ENCODE measurements around the gene NFIX. TPM values are rescaled to one million over a fixed set of nuclear protein-coding genes. Genes with fewer than 3 reads are reported as not detected.

NFIX gene
- total RNA-seq, 1 experiment from 2014 or later: 144 TPM

- Histone ChIP-seq H3K4me1 (ENCODE audit: control insufficient read depth, insufficient read depth, low read length) (peaks cover 88% of the 10 kb centered on the region), H3K27ac (ENCODE audit: low read length) (peak overlapping the region; percentile 99), H3K4me3 (ENCODE audit: low read depth in 2 of 2, low read length in 2 of 2) (no peak overlapping the region), H3K27me3 (ENCODE audit: control insufficient read depth, insufficient read depth, low read length) (no peaks in the 10 kb centered on the region), H3K9me3 (ENCODE audit: control insufficient read depth, insufficient read depth, low read depth, low read length) (no peaks in the 10 kb centered on the region), H3K36me3 (ENCODE audit: control insufficient read depth, insufficient read depth, low read length) (no peaks in the 10 kb centered on the region)
- intact Hi-C loops (cut with micrococcal nuclease; ENCODE audit: unreplicated experiment): no loop called here
- ChIA-PET POLR2A (no interaction called here), CTCF (interaction anchor here (0.5 to 0.6 kb wide), 2 partner anchors 27 to 1497 kb away, joined by 3 read pairs; no protein-coding TSS in a partner anchor)
- TF ChIP-seq TCF7L2 (IDR thresholded peaks at IDR 0.05; ENCODE audit: low read depth, low read length) (no peak), CTCF (IDR thresholded peaks at IDR 0.05) (no peak), POLR2AphosphoS5 (IDR thresholded peaks at IDR 0.05; ENCODE audit: low read depth, low read length) (no peak), SIN3A (IDR thresholded peaks at IDR 0.05; ENCODE audit: borderline replicate concordance, insufficient read depth, low read depth, low read length) (no peak), REST (IDR thresholded peaks at IDR 0.05; ENCODE audit: insufficient read depth in 1 of 2, low read depth in 2 of 2, low read length in 1 of 2) (no peak)
- in situ Hi-C loops (cut with HindIII; ENCODE audit: low pct_unique_long_range_greater_than_20kb, low sequenced_read_pairs): no loop called here
- DNase-seq (ENCODE audit: low read depth, low spot score): no peak
- no peak for ATAC-seq
- BruUV-seq (replicated peaks): no TSS peak
Observed at GRCh38 chr19:13053238-13053637, 58.0 kb downstream of the NFIX start.

- intact Hi-C loops (cut with micrococcal nuclease; ENCODE audit: unreplicated experiment) (no loop called here), in situ Hi-C loops (cut with HindIII; ENCODE audit: low pct_unique_long_range_greater_than_20kb, low sequenced_read_pairs) (no loop called here)
- ChIA-PET POLR2A (no interaction called here), CTCF (interaction anchor here (0.5 to 1.2 kb wide), 4 partner anchors 28 to 1496 kb away, joined by 3 to 5 read pairs (median 3); no protein-coding TSS in a partner anchor)
- peak; percentile 74 for ATAC-seq
- peak overlapping the region in 1 of 2 experiments; percentile 20; a peak in 1 of 4 replicates for H3K4me3 ChIP-seq (ENCODE audit: low read depth in 2 of 2, low read length in 2 of 2)
- no TSS peak for BruUV-seq (replicated peaks)
- peak; percentile 38 for DNase-seq (ENCODE audit: low read depth, low spot score)
- no peaks in the 10 kb centered on the region for H3K36me3 ChIP-seq (ENCODE audit: control insufficient read depth, insufficient read depth, low read length)
- TF ChIP-seq CTCF (IDR thresholded peaks at IDR 0.05): no peak
- TF ChIP-seq SIN3A (IDR thresholded peaks at IDR 0.05; ENCODE audit: borderline replicate concordance, insufficient read depth, low read depth, low read length): no peak
- TF ChIP-seq TCF7L2 (IDR thresholded peaks at IDR 0.05; ENCODE audit: low read depth, low read length): peak; percentile 74
- no peak for TF ChIP-seq REST (IDR thresholded peaks at IDR 0.05; ENCODE audit: insufficient read depth in 1 of 2, low read depth in 2 of 2, low read length in 1 of 2)
- peak; percentile 65; the same call in 1 of the 2 replicates for TF ChIP-seq POLR2AphosphoS5 (IDR thresholded peaks at IDR 0.05; ENCODE audit: low read depth, low read length)
- H3K27me3 ChIP-seq (ENCODE audit: control insufficient read depth, insufficient read depth, low read length): no peaks in the 10 kb centered on the region
- no peaks in the 10 kb centered on the region for H3K9me3 ChIP-seq (ENCODE audit: control insufficient read depth, insufficient read depth, low read depth, low read length)
- peaks cover 94% of the 10 kb centered on the region for H3K4me1 ChIP-seq (ENCODE audit: control insufficient read depth, insufficient read depth, low read length)
- peak overlapping the region; percentile 99 for H3K27ac ChIP-seq (ENCODE audit: low read length)
Observed at GRCh38 chr19:13053761-13054625, 58.7 kb downstream of the NFIX start.

Measured in Panc1 (cell line).